ENCODE measurements around the gene ME1.

DNA sequence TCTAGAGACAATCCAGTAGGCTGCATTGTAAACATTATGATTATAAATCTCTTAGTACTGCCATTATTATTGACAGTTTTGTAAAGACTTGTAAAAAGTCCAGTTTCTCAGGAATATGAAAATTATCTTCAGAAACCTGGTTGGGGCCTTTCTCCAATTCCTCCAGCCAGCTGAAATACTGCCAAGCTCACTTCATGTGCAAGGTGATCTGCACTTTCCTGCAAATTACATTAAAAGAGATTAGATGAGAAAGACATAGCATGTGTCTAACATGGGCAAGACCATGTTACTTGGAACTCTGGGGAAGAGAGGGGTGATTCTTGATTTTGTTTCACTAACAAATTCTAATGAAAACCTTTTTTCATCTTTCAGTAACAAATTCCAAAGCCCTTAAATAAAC is 261.7 kb downstream of the ME1 start:
- TF ChIP-seq POLR2A (IDR thresholded peaks at IDR 0.05) (no peak), POLR2AphosphoS5 (IDR thresholded peaks at IDR 0.05) (no peak)
- TF ChIP-seq, protein P1, sequence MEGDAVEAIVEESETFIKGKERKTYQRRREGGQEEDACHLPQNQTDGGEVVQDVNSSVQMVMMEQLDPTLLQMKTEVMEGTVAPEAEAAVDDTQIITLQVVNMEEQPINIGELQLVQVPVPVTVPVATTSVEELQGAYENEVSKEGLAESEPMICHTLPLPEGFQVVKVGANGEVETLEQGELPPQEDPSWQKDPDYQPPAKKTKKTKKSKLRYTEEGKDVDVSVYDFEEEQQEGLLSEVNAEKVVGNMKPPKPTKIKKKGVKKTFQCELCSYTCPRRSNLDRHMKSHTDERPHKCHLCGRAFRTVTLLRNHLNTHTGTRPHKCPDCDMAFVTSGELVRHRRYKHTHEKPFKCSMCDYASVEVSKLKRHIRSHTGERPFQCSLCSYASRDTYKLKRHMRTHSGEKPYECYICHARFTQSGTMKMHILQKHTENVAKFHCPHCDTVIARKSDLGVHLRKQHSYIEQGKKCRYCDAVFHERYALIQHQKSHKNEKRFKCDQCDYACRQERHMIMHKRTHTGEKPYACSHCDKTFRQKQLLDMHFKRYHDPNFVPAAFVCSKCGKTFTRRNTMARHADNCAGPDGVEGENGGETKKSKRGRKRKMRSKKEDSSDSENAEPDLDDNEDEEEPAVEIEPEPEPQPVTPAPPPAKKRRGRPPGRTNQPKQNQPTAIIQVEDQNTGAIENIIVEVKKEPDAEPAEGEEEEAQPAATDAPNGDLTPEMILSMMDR (IDR thresholded peaks at IDR 0.05) = no peak

Data from sigmoid colon (tissue), 4 donors.